HCT116 (cell line): ENCODE results near the gene DPP10. TPM values are rescaled to one million over a fixed set of nuclear protein-coding genes. Genes with fewer than 3 reads are reported as not detected.

ENCODE experiments used
- ATAC-seq: fragments of 200-7000 bp; cut with Tn5 transposase; 2 replicates; pipeline ENCODE4 v1.9.1; 2020; ENCODE audit warnings: mild to moderate bottlenecking, moderate library complexity
- BruUV-seq: library from RNA; stranded (reverse); fragments of 400-500 nt; replicated peaks from 2 replicates; lab custom pipeline; 2021; lab: Mats Ljungman, UMichigan
- CTCF ChIA-PET: fragments of 300-600 bp; sonication (Branson Sonifier 250); formaldehyde crosslinking; loops from one replicate; lab custom pipeline; 2021; ENCODE audit warnings: antibody characterized with exemption; lab: Charles Lee
- POLR2A ChIA-PET: fragments of 300-600, 350-600 bp; sonication (Branson Sonifier 250); formaldehyde crosslinking; loops from one replicate; lab custom pipeline; 2021; ENCODE audit warnings: antibody characterized with exemption; lab: Charles Lee
- RAD21 ChIA-PET, 2 experiments: fragments of 300-600 bp; sonication (Branson Sonifier 250); formaldehyde crosslinking; loops; one replicate each; lab custom pipeline; 2023; ENCODE audit warnings: low total read pairs in 2 of 2; ENCODE audit not compliant: uncharacterized antibody in 2 of 2, unreplicated experiment in 2 of 2, low non-redundant PET in 1 of 2; lab: Charles Lee
- DNase-seq: peaks from one replicate; pipeline ENCODE4 v3.0.0-alpha.2; 2010; ENCODE audit warnings: low read depth, low spot score
- H2AFZ ChIP-seq: fragments of 200-600 bp; shearing (Covaris generic), sonication (generic); 2 replicates; pipeline ENCODE4 v1.6.1; 2017; ENCODE audit warnings: low read depth, mixed run types, mixed read lengths, antibody characterized with exemption, low read length; ENCODE audit not compliant: poor library complexity, severe bottlenecking
- H3K27ac ChIP-seq: 2 replicates; pipeline ENCODE4 v1.5.1; 2012; ENCODE audit warnings: low read depth, low read length
- H3K27me3 ChIP-seq: fragments of 200-600 bp; sonication (generic); 2 replicates; pipeline ENCODE4 v1.6.1; 2016; ENCODE audit warnings: mixed run types, low read length, mixed read lengths; ENCODE audit not compliant: insufficient read depth
- H3K36me3 ChIP-seq, 2 experiments: fragments of 200-500 bp in 1 of 2; fragments of 200-600 bp in 1 of 2; sonication (Bioruptor generic) in 1 of 2; sonication (generic) in 1 of 2; 2 replicates each; pipeline versions ENCODE4 v1.5.1 to v1.6.1; 2014 to 2016; ENCODE audit warnings: low read length in 2 of 2, inconsistent platforms in 1 of 2, mixed read lengths in 1 of 2, mixed run types in 1 of 2; ENCODE audit not compliant: insufficient read depth in 2 of 2, control insufficient read depth in 1 of 2
- H3K4me1 ChIP-seq, 2 experiments: fragments of 200-600 bp in 1 of 2; sonication (generic) in 1 of 2; 2 replicates each; pipeline versions ENCODE4 v1.5.1 to v1.6.1; 2012 to 2017; ENCODE audit warnings: low read length in 2 of 2, inconsistent platforms in 1 of 2, mild to moderate bottlenecking in 1 of 2, mixed read lengths in 1 of 2, mixed run types in 1 of 2, moderate library complexity in 1 of 2; ENCODE audit not compliant: insufficient read depth in 2 of 2, control insufficient read depth in 1 of 2
- H3K4me2 ChIP-seq: fragments of 200-600 bp; sonication (generic); 2 replicates; pipeline ENCODE4 v1.6.1; 2017; ENCODE audit warnings: mixed run types, low read length, mixed read lengths
- H3K4me3 ChIP-seq, 2 experiments: fragments of 200-600 bp in 1 of 2; sonication (generic) in 1 of 2; replicated peaks in 1 of 2; 2 replicates each; pipeline ENCODE4 v1.5.1; 2011 to 2016; ENCODE audit warnings: low read length in 2 of 2, control low read depth in 1 of 2, low read depth in 1 of 2, mild to moderate bottlenecking in 1 of 2, mixed read lengths in 1 of 2, mixed run types in 1 of 2
- H3K79me2 ChIP-seq: fragments of 200-600 bp; sonication (generic); 2 replicates; pipeline ENCODE4 v1.6.1; 2017; ENCODE audit warnings: mild to moderate bottlenecking, mixed run types, low read length, moderate library complexity, mixed read lengths; ENCODE audit not compliant: insufficient read depth
- H3K9ac ChIP-seq: fragments of 200-600 bp; sonication (generic); 2 replicates; pipeline ENCODE4 v1.6.1; 2016; ENCODE audit warnings: low read length, mixed read lengths
- H3K9me2 ChIP-seq: fragments of 200-600 bp; sonication (generic), shearing (Covaris generic); 2 replicates; pipeline ENCODE4 v1.6.1; 2017; ENCODE audit warnings: mixed run types, mild to moderate bottlenecking, moderate library complexity; ENCODE audit not compliant: insufficient read depth
- H3K9me3 ChIP-seq, 2 experiments: fragments of 200-500 bp in 1 of 2; fragments of 200-600 bp in 1 of 2; sonication (Bioruptor generic) in 1 of 2; sonication (generic) in 1 of 2; 2 replicates each; pipeline ENCODE4 v1.6.1; 2014 to 2017; ENCODE audit warnings: low read length in 2 of 2, mixed read lengths in 2 of 2, inconsistent platforms in 1 of 2, low read depth in 1 of 2, mild to moderate bottlenecking in 1 of 2, mixed run types in 1 of 2, moderate library complexity in 1 of 2; ENCODE audit not compliant: control insufficient read depth in 1 of 2, insufficient read depth in 1 of 2
- H4K20me1 ChIP-seq: fragments of 200-600 bp; sonication (generic), shearing (Covaris generic); 2 replicates; pipeline ENCODE4 v1.6.1; 2017; ENCODE audit warnings: mixed run types, mild to moderate bottlenecking, moderate library complexity; ENCODE audit not compliant: insufficient read depth
- ATF3 ChIP-seq: IDR thresholded peaks from 2 replicates; pipeline ENCODE4 v1.6.1; 2012
- EGR1 ChIP-seq: IDR thresholded peaks from 2 replicates; pipeline ENCODE4 v1.6.1; 2012; ENCODE audit warnings: low read depth
- ELF1 ChIP-seq: IDR thresholded peaks from 2 replicates; pipeline ENCODE4 v1.6.1; 2012; ENCODE audit warnings: low read depth, borderline replicate concordance
- EZH2 ChIP-seq: fragments of 200-600 bp; sonication (generic); IDR thresholded peaks from 2 replicates; pipeline ENCODE4 v1.6.1; 2017; ENCODE audit warnings: antibody characterized with exemption, mixed run types
- ZFX ChIP-seq: fragments of 450-650 bp; IDR thresholded peaks from 2 replicates; pipeline ENCODE4 v1.6.1; 2017
- intact Hi-C: fragments of 100-400 bp; cut with micrococcal nuclease; formaldehyde crosslinking; loops from 2 replicates; pipeline ENCODE4 v1.10.0; 2022
- total RNA-seq: library from RNA; stranded (reverse); gene quantifications from one replicate; pipeline ENCODE4 v1.2.1, GENCODE V29; 2021; ENCODE audit not compliant: unreplicated experiment
- TF ChIP-seq, protein P1 (sequence below), 3 experiments: fragments of 200-600 bp in 1 of 3; sonication (generic) in 1 of 3; IDR thresholded peaks in 2 of 3; conservative IDR thresholded peaks in 1 of 3; 2 replicates each; pipeline ENCODE4 v1.5.1; 2012 to 2017; ENCODE audit warnings: low read depth in 2 of 3, low read length in 2 of 3, antibody characterized with exemption in 1 of 3, borderline replicate concordance in 1 of 3, control low read depth in 1 of 3, mild to moderate bottlenecking in 1 of 3, mixed read lengths in 1 of 3, mixed run types in 1 of 3, moderate library complexity in 1 of 3; ENCODE audit not compliant: insufficient read depth in 1 of 3

DPP10 gene
- total RNA-seq, 1 experiment from 2014 or later: not detected

GRCh38 chr2:114661971-114662939, 219.8 kb downstream of the DPP10 start:
- Histone ChIP-seq H4K20me1 (no peaks in the 10 kb centered on the region), H3K4me2 (no peak overlapping the region), H3K9me2 (no peaks in the 10 kb centered on the region), H3K9ac (no peak overlapping the region), H3K79me2 (no peaks in the 10 kb centered on the region), H3K9me3 (peaks cover 11 to 16% of the 10 kb centered on the region in 2 experiments; a peak in 2 of 4 replicates), H3K4me3 (no peak overlapping the region), H2AFZ (no peak overlapping the region), H3K27me3 (no peaks in the 10 kb centered on the region), H3K27ac (no peak overlapping the region), H3K36me3 (no peaks in the 10 kb centered on the region), H3K4me1 (no peaks in the 10 kb centered on the region)
- CTCF ChIA-PET: no interaction called here
- RAD21 ChIA-PET: no interaction called here
- no peak for TF ChIP-seq ZFX
- no peak for TF ChIP-seq ELF1
- TF ChIP-seq EGR1: no peak
- TF ChIP-seq, protein P1, sequence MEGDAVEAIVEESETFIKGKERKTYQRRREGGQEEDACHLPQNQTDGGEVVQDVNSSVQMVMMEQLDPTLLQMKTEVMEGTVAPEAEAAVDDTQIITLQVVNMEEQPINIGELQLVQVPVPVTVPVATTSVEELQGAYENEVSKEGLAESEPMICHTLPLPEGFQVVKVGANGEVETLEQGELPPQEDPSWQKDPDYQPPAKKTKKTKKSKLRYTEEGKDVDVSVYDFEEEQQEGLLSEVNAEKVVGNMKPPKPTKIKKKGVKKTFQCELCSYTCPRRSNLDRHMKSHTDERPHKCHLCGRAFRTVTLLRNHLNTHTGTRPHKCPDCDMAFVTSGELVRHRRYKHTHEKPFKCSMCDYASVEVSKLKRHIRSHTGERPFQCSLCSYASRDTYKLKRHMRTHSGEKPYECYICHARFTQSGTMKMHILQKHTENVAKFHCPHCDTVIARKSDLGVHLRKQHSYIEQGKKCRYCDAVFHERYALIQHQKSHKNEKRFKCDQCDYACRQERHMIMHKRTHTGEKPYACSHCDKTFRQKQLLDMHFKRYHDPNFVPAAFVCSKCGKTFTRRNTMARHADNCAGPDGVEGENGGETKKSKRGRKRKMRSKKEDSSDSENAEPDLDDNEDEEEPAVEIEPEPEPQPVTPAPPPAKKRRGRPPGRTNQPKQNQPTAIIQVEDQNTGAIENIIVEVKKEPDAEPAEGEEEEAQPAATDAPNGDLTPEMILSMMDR (IDR thresholded peaks at IDR 0.05 in 2 of 3, conservative IDR thresholded peaks at IDR 0.05 in 1 of 3; ENCODE audit: borderline replicate concordance in 1 of 3, insufficient read depth in 1 of 3, low read depth in 2 of 3, low read length in 2 of 3): no peak
- DNase-seq (no peak), ATAC-seq (no peak)
- POLR2A ChIA-PET: no interaction called here
- intact Hi-C loops: no loop called here
- no TSS peak for BruUV-seq

- H3K79me2 ChIP-seq: no peaks in the 10 kb centered on the region
- no peak overlapping the region for H2AFZ ChIP-seq
- no peak overlapping the region for H3K4me3 ChIP-seq
- CTCF ChIA-PET: no interaction called here
- no peak for ATAC-seq
- RAD21 ChIA-PET: no interaction called here
- TF ChIP-seq ATF3 (no peak), EZH2 (no peak)
- POLR2A ChIA-PET: no interaction called here
- intact Hi-C loops: no loop called here
- H3K27me3 ChIP-seq: no peaks in the 10 kb centered on the region
- no peak overlapping the region for H3K4me2 ChIP-seq
- no peak overlapping the region for H3K27ac ChIP-seq
- no peaks in the 10 kb centered on the region for H3K36me3 ChIP-seq
- H4K20me1 ChIP-seq: no peaks in the 10 kb centered on the region
- H3K4me1 ChIP-seq: no peaks in the 10 kb centered on the region
- no peak overlapping the region for H3K9ac ChIP-seq
- BruUV-seq: no TSS peak
- peaks cover 0 to 22% of the 10 kb centered on the region in 2 experiments; a peak in 2 of 4 replicates for H3K9me3 ChIP-seq
- H3K9me2 ChIP-seq: no peaks in the 10 kb centered on the region
- DNase-seq: no peak
Measured at GRCh38 chr2:114668415-114668814, 226.0 kb downstream of the DPP10 start.
